ENCODE results near the gene RNGTT.

GRCh38 chr6:88599571-88599970 lies 363.8 kb downstream of the RNGTT start:
- TF ChIP-seq CTCF (conservative IDR thresholded peaks at IDR 0.05 in 1 of 2, IDR thresholded peaks at IDR 0.05 in 1 of 2; ENCODE audit: extremely low read depth in 1 of 2, insufficient read depth in 1 of 2, low read depth in 1 of 2, low read length in 2 of 2): peak in 1 of 2 donors; percentile 10
- no peak for TF ChIP-seq EZH2 (IDR thresholded peaks at IDR 0.05; ENCODE audit: borderline replicate concordance, low read length)

Data from mammary epithelial cell (primary cell).